HG02885 (cell line): ENCODE data around the gene ARL6IP4.

Experiments
- ATAC-seq: cut with Tn5 transposase; IDR thresholded peaks from one replicate; pipeline ENCODE4 v1.9.1; 2021; ENCODE audit warnings: mild to moderate bottlenecking; ENCODE audit not compliant: unreplicated experiment, poor library complexity

ARL6IP4 gene

DNA sequence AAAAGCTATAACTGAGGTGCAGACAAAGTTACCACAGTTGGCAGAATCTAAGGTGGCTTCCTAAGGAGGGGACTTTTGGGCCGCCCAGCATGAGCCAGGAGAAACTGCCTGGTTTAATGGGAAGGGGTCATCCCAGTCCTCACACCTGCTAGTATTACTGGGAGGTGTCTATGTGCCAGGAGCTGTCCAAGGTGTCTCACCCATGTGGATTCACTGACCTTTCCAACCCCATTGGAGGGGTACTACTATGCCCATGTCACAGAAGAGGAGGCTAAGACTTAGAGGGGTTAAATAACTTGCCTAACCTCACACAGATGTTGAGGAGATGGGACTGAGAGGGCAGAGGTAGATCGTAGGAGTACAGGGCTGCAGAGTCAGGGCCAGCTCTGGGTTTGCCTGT lies 24.4 kb upstream of the ARL6IP4 start:
- ATAC-seq = no peak

GRCh38 chr12:122958198-122958888 lies 22.1 kb upstream of the ARL6IP4 start:
- ATAC-seq = no peak

GRCh38 chr12:122959566-122960192 lies 20.8 kb upstream of the ARL6IP4 start:
- ATAC-seq = no peak

DNA sequence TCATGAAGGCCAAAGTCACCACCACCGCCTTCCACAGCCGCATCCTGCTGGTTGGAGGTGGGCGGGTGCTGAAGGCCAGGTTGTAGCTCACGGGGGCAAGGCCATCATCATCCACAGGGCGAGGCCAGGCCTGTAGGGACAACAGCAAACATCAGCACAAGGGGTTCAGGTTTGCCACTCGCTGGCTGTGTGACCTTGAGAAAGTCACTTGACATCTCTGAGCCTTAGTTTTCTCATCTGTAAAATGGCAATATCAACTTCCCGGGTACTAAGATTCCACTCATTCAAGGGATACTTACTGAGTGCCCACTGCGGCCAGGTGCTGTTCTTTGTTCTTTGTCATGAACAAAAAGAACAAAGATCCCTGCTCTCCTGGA lies 20.3 kb upstream of the ARL6IP4 start:
- ATAC-seq = no peak

DNA sequence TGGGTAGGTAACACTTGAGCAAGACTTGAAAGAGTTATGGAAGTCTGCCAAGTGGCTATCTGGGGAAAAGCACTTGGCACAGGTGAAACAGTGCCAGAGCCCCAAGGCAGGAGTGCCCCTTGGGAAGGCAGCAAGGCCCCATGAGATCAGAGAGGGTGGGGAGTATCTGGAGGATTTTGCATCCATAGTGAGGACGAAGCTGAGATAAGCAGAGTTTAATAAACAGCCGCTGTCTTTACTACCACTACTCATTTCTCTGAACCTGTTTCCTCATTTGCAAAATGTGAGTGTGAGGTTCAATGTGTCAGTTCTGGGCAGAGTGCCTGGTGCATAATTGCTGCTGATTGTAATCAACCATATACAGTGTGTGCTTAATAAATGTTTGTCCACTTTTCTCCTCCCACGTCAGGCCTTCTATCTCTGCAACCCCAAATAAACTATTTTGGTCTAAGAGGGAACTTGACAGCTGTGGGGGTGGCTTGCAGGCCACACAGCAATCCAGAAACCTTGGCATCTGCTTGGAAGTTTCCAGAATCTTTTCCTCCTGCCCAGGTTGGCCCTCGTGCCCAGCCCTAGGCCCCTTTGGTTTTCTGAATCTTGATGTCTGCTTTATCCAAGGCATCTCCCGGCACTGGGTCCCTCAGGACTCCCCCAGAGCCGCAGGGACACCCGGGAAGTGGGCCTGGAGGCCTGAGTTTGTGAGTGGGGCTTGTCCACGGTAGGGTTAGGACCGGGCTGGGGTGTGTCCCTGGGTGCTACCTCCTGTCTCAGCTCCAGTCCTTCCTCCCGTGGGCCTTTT lies 18.8 kb upstream of the ARL6IP4 start:
- no peak for ATAC-seq

- no peak for ATAC-seq
Observed at GRCh38 chr12:122963941-122964265, 16.6 kb upstream of the ARL6IP4 start.

DNA sequence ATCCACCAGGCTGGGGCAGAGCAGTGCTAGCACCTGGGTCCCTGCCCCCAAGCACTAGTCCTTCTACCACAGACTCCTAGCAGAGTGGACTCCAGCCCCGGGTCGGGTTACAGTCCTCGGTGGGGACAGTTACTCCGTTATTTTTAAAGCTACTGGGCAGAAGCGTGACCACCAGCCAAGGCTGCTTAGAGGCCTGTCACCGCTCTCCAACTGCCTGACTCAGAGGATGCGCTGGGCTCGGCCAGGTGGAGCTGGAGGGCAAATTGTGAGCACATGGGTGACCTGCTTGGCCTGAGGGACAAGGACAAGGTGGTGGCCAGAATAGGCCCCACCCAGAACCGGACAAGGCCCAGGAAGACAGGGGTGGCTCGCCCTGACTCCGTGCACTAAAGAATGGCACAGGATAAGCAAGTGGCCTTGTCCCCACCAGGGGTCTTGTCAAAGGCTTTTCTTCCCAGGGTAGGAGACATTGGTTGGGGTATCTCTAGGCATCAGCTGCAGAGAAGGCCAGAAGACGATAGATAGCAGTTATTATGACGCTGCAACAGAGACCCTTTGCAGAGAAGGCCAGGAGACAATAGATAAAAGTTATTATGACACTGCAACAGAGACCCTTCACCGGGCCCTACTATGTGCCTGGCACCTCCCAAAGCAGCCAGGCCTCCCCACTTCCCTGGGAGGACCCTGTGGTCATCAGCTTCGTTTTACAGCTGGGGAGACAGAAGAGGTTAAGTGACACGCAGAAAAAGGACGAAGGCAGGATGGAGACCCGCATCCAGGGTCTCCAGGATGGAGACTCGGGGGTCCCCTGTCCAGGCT lies 15.8 kb upstream of the ARL6IP4 start:
- no peak for ATAC-seq

- no peak for ATAC-seq
Observed at GRCh38 chr12:122965321-122965751, 15.1 kb upstream of the ARL6IP4 start.

- ATAC-seq = peak; percentile 85
Observed at GRCh38 chr12:122965851-122966742, 14.4 kb upstream of the ARL6IP4 start, which contains the start of gene ABCB9. Gene ABCB9 (minus strand): TSS chr12:122966463. CDS start chr12:122960235, 6,228 bp downstream.

- ATAC-seq = no peak
Observed at GRCh38 chr12:122966743-122967550, 13.5 kb upstream of the ARL6IP4 start.

- ATAC-seq = no peak
Observed at GRCh38 chr12:122968104-122968503, 12.4 kb upstream of the ARL6IP4 start.

DNA sequence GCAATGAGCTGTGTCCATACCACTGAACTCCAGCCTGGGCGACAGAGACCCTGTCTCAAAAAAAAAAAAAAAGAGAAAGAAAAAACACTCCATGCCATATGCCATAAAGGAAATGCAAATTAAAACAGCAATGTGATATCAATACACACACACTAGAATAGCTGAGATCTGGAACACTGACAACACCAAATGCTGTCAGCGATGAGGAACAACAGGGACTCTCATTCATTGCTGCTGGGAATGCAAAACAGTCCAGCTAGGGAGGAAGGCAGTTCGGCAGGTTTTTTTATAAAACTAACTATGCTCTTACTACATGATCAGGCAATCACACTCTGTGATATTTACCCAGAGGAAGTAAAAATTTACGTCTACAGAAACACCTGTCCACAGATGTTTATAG lies 10.8 kb upstream of the ARL6IP4 start:
- ATAC-seq = no peak

DNA sequence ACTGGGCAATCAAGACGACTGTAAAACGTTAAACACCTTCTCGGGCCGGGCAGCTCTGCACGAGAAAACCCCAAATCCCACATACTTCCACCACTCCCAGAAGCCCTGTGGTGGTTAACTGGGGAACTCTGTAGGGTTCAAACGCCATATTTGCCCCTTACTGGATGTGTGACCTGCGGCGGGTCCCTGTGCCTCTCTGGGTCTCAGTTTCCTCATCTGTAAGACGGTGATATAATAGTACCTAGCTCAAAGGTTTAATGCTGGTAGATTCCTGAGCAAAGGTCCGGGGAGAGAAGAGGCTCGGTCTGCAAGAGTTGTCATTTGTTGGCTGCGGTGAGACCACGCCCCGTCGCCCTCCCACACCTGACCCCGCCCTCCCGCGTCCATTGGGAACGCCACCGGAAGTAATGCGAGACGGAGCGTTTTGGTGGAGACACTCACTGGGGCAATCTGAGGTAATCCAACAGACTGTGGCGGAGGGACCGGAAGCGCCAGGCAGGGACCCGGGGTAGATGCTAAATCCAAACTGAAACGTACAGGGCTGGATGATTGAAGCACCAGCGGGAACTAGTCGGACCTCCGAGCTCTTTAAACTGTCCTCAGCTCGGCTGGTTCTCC lies 6.1 kb upstream of the ARL6IP4 start:
- peak; percentile 83 for ATAC-seq

DNA sequence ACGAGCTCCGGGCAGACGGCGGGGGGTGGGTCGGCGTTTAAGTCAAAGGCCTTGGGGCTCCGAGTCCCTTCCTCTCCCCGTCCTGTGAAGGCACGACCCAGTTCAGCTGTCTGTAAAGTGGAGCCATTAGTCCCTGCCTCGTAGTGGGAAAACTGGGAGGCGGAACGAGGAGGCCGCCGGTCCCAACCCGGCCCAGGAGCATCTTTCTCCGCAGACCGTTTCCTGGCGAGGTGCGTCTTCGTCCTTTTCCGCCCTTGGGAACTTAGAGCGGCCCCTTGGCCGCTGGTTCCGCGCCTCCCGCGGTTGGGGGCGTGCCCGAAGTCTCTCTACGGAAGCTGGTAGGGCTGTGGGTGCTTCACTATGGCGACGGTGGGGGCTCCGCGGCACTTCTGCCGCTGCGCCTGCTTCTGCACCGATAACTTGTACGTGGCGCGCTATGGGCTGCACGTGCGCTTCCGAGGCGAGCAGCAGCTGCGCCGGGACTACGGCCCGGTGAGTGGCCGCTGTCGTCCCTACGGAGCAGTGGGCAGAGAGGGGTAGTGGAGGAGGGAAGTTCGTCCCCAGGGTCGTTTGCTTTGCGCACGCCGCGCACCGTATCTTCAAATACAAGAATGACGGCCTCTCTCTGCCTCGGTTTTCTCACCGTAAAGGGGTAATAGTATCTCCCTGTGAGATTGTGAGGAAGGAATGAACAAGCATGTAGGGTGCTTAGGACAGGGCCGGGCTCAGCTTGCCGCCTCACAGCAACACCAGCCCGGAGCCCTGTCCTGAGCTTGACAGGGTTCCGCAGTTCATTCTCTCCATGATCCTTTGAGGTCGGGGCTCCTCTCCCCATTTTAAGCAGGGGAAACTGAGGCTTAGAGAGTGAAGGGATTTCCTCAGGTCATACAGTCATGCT lies 5.3 kb upstream of the ARL6IP4 start, which contains the start of gene OGFOD2:
Gene OGFOD2, plus strand, starts transcription at position 353 of the 898 bp plus-strand sequence. Its CDS starts 8 bp downstream, at position 361.
- ATAC-seq = peak; percentile 80

- ATAC-seq = no peak
Observed at GRCh38 chr12:122975790-122976647, 4.5 kb upstream of the ARL6IP4 start.

GRCh38 chr12:122976648-122976975 lies 3.9 kb upstream of the ARL6IP4 start:
- no peak for ATAC-seq
